HG03159 (cell line): Measurements from ENCODE around the gene DMXL1.

Source experiments
- ATAC-seq: cut with Tn5 transposase; IDR thresholded peaks from one replicate; pipeline ENCODE4 v1.9.1; 2021; ENCODE audit warnings: mild to moderate bottlenecking, moderate library complexity; ENCODE audit not compliant: unreplicated experiment

Gene DMXL1

DNA sequence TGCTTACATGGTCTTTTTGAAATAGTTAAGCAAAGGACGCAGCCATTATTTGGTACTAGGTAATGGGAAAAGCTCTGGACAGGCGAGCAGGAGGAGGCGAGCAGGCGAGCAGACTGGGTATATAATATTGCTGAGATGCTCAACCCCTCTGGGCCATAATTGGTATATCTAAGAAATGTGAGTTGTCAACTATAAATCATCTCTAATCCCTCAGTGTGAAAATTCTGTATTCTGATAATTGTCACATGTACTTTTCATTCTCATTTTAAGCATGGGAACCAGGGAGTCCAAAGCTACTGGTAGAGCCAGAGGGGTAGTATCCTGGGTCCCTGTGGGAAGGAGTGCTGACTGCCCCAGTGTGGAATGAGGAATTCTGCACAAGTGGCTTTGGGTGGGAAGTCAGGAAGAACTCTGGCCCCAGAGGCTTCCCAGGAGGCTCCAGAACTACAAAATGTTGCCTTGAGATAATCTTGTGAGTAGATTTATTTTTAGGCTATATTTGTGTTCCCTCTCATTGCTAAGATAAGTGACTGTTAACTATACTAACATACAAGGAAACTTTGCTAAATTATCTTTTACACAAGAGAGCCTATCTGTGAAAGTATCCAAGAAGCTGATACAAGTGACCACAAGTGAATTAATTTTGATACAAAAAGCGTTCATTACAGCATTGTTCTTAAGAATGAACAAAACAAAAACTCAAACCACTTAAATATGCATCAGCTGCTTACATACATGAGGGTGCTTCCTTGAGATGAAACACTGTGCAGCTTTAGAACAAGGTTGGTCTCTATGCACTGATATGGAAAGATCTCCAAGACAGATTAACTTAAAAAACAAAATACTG, 214.4 kb downstream of the DMXL1 start:
- no peak for ATAC-seq

DNA sequence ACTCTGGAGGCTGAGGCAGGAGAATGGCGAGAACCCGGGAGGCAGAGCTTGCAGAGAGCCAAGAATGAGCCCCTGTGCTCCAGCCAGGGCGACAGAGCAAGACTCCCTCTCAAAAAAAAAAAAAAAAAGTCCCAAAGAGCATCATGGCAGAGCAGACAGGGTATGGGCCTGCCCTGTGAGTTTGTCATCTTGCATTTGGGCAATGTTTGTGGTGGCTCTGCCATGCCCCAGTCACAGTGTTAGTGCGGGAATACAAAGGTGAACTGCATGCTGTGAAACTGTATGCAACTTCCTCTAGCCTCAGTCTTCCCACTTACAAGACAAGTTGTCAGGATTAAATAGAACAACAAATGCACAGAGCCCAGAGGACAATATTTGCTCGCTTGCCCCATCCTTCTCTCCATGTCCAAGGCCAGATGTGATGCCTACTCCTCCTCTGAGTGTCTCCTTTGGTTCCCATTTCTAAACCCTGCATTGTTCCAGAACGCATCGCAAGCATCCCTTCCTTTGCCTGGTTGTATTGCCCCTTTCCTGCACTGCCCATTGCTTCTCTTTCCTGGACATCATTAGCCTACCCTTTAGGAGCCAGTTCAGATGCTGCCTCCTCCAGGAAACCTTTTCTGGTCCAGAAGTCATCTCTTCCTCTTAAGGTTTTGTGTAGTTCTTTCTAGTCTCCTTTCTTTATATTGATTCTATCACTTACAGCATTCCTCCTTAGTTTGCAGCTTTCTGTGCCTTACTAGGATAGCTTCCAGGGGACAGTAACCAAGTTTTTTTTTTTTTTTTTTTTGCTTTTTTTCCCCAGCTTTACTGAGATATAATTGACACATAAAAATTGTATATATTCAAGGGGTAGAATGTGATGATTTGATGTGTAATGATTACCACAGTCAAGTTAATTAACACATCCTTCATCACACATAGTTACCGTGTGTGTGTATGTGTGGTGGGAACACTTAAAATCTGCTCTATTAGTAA, 215.9 kb downstream of the DMXL1 start:
- peak; percentile 8 for ATAC-seq

DNA sequence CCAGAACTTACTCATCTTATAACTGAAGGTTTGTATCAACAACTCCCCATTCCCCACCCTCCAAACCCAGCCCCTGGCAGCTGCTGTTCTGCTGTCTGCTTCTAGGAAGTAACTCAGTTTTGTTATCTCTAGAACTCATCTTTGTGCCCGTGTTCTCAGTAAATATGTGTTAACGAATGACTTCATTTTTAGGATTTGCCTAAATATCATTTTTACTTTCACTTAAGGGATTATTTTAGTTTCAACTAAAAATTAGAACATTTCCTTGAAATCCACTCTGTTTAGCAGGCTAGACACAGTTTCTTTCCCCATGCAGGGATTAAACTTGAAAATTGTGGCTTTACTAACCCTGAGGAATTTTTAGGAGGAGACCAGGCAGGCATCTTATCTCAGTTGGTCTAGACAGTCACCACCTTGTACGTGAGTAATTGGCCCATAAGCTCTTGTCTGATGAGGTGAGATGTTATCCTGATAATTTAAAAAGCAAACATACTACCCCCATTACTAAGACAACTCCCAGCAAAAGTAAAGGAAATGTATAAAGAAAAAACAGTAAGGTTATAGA, 216.7 kb downstream of the DMXL1 start:
- peak; percentile 46 for ATAC-seq

DNA sequence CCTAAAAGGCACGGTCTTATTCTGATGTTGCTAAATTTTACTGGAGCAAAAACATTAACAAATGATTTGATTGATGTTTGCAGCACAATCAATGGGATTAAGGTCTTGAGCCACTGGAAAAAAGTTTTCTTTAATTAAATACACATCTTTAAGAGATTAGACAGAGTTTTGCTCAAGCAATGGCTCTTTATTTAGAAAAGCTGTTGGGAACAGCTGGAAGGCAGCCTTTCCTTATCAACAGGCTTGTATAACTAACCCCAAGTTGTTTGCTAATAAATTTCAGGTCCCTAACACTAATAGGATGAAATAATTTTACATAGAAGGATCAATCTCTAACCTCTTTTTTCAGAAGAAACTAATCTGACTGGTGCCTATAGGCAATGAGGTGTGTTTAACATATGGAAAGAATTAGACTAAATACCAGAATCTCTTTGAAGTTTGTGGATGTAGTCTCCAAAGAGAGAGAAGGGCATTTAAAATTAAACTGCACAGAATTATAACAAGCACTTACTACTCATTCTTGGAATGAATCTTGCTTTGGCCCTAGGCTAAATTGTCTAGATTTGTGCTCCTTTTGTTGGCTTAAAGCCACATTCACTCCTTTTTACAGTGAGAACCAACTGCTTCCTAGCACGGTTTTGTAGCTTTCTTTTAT, 217.6 kb downstream of the DMXL1 start:
- ATAC-seq = no peak

DNA sequence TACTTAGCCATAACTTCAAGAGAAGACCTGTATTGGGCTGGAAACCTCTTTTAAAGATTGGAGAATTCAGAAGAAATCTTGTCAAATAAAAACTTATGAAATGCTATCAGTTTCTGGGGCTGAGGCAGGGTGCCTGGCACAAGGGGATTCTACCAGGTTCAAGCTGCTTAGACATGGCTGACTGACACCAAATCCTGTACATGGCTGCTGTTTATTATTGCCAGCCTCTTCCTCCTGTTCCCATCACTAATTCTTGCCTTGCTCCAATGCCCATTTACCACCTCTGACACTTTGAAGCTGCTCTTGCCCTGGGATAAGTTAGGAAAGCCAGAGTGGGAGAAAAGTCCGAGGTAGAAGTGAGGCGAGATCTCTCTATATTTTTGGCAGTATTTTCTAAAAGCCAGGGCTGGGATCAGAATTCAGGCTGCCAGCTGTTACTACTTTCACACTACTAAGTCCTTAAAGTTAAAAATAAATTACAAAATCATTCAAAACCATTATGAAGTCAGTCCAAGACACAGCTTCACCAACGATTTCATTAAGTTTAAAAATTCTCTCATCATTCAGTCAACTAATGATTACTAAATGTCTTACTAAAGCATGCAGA, 218.7 kb downstream of the DMXL1 start:
- no peak for ATAC-seq

DNA sequence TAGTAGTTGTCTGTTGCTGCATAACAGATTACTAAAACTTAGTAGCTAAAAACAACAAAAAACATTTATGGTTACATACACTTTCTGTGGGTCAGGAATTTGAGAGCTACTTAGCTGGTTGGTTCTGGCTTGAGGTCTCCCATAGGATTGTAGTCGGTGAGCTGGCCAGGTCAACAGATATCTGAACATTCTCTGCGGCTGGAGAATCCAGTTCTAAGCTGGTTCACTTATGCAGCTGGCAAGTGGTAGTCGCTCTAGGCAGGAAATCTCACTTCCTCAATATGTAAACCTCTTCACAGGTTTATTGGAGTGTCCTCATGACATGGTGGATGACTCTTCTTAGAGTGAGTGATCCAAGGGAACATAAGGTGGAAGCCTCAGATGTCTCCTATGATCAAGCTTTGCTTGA, 219.3 kb downstream of the DMXL1 start:
- peak; percentile 90 for ATAC-seq

DNA sequence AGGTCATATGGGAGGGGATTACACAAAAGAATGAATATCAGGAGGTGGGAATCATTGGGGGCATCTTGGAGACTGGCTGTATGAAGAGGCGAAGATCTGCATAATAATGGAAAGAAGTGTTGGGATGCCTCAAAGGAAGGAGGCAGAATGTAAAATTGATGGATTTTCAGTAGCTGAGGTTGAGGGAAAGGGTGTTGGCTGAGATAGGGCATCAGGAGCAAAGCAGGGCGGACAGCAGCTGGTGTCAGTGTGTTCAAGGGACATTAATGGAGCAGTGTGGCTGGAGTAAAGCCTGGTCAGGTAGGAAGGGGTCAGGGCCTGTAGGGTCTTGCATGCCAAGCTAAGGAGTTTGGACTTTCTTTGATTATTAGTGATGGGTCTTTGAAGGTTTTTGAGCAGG, 219.7 kb downstream of the DMXL1 start:
- ATAC-seq = no peak

DNA sequence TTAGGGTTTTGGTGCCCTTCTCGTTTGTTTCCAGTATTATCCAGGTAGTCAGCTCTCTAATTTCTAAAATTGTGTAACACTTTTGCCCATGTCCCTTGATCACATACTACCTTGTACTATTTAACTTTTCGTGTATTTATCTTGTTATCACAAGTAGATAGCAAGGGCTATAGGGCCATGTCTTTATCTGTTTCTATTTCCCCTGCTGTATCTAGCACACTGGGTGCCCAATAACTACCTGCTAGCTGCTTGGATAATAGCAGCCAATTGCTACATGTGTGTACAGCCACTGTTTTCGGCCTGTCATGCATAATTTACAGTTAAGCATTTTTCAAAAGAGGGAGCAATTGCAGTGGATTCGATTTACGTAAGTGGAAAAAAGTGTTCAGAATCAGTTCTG, 220.2 kb downstream of the DMXL1 start:
- no peak for ATAC-seq

DNA sequence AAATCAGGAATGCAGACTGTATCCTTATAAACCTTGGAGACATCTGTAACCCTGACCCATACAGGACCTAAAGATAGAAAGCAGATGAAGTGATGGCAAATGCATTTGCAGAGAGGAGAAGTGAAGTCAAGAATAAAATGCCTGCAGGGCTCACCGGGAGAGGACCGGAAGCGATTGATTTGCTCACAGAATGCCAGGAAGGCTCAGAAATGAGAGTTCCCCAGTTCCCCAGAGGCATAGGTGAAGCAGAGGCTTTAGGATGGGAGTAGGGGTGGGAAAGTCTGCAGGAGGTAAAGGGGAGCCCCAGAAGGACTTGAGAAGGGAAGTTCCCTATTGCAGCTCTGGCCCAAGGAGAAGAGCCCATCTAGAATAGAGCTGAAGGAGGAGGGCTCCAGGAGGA, 221.0 kb downstream of the DMXL1 start:
- ATAC-seq = no peak

DNA sequence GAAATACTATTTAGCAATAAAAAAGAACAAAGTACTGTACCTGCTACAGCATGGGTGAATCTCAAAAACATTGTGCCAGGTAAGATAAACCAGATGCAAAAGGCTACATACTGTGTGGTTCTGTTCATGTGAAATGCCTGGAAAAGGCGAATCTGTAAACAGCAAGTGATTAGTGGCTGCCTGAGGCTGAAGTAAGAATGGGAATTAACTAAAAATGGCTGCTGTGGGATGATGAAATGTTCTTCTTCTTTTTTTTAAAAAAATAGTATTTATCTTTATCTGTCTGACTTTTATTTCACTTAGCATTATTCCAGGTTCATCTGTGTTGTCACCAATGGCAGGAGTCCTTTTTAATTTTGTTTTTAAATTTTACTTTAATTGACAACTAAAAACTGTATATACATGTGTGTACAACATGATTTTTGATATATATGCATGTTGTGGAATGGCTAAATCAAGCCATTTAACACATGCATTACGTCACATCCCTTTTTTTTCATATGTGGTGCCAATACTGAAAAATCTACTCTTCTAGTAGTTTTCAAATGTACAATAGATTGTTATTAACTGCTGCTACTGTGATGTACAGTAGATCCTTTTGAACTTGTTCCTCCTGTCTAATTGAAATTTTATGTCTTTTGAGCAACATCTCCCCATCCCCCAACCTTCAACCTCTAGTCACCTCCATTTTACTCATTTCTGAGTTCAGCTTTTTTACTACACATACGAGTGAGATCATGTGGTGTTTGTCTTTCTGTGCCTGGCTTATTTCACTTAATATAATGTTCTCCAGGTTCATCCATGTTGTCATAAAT, 222.0 kb downstream of the DMXL1 start:
- no peak for ATAC-seq

DNA sequence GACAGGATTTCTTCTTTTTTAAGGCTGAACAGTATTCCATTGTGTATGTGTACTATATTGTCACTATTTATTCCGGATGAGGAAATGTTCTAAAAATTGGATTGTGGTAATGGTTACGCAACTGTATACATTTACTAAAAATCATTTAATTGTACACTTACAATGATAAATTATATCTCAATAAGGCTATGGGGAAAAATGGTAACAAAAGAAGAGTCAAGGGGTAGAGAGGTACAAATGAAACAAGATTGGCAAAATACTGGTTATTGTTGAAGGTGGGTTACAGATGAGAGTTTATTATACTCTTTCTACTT, 222.6 kb downstream of the DMXL1 start:
- ATAC-seq = no peak
